AG04449 (cell line): Measurements from ENCODE around the gene SF3A2.
A peak's percentile ranks its signal among the peaks of the same experiment; 100 is the strongest.

ENCODE experiments used
- CTCF ChIA-PET: fragments of 350-600 bp; formaldehyde crosslinking; extraction: SDS; loops from one replicate; lab custom pipeline; 2021; ENCODE audit warnings: antibody characterized with exemption; lab: Yijun Ruan, JAX
- POLR2A ChIA-PET: fragments of 400-600, 350-600 bp; formaldehyde crosslinking; extraction: SDS; loops from one replicate; lab custom pipeline; 2020; ENCODE audit warnings: antibody characterized with exemption, inconsistent platforms; lab: Yijun Ruan, JAX
- DNase-seq: peaks from one replicate; pipeline ENCODE4 v3.0.0-alpha.2; 2010; ENCODE audit warnings: low read depth, low spot score
- H3K4me3 ChIP-seq: 2 replicates; pipeline ENCODE4 v1.5.1; 2011; ENCODE audit warnings: low read depth, mild to moderate bottlenecking, control low read depth, low read length
- CTCF ChIP-seq: IDR thresholded peaks from one replicate; pipeline ENCODE4 v1.5.1; 2011; ENCODE audit warnings: mild to moderate bottlenecking, moderate library complexity, low read length, control low read depth, inconsistent platforms; ENCODE audit not compliant: insufficient read depth; ENCODE audit errors: missing control alignments

SF3A2 gene, protein sequence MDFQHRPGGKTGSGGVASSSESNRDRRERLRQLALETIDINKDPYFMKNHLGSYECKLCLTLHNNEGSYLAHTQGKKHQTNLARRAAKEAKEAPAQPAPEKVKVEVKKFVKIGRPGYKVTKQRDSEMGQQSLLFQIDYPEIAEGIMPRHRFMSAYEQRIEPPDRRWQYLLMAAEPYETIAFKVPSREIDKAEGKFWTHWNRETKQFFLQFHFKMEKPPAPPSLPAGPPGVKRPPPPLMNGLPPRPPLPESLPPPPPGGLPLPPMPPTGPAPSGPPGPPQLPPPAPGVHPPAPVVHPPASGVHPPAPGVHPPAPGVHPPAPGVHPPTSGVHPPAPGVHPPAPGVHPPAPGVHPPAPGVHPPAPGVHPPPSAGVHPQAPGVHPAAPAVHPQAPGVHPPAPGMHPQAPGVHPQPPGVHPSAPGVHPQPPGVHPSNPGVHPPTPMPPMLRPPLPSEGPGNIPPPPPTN

GRCh38 chr19:2236314-2237050 lies at the start of gene SF3A2, which contains the start of gene PLEKHJ1:
Gene SF3A2 (plus strand): TSS chr19:2236824. CDS start chr19:2243419, 6,595 bp downstream.
Gene PLEKHJ1 (minus strand): TSS chr19:2236329. CDS start chr19:2236248, 81 bp downstream.
- CTCF ChIA-PET: interaction anchor here (0.6 to 3.2 kb wide), 35 partner anchors 8 to 375 kb away, joined by 3 to 24 read pairs (median 4); partner anchors contain the start of gene LSM7
- DNase-seq: peak; percentile 70
- peak; percentile 99 for TF ChIP-seq CTCF
- H3K4me3 ChIP-seq: peak within 1 kb of the TSS; percentile 83
- POLR2A ChIA-PET: interaction anchor here (0.6 to 0.9 kb wide), 3 partner anchors 15 to 95 kb away, joined by 3 read pairs; no protein-coding TSS in a partner anchor

DNA sequence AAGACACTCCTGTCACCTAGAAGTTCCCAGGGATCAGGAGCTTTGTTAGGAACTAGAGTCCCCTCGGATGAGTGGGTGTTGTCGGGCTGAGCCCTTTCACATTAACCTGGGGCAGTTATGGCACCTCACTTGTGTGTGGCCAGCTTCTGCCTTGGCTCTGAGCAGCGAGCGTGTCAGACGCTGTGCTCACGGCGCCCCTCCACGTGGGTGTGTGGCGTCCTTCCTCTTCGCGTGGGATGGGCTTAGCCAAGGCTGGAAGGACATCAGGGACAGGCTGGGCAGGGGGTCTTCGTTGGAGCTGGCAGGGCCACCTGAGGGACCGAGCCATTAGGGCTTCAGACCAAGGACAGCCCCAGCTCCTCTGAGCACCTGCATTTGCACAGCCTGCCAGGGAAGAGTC lies 49.5 kb upstream of the SF3A2 start:
- H3K4me3 ChIP-seq: no peak overlapping the region
- CTCF ChIA-PET: interaction anchor here (1.5 to 1.8 kb wide), 2 partner anchors 22 to 26 kb away, joined by 3 to 8 read pairs; no protein-coding TSS in a partner anchor
- DNase-seq: no peak
- POLR2A ChIA-PET: interaction anchor here (0.6 to 1.5 kb wide), 2 partner anchors 23 to 152 kb away, joined by 6 read pairs; partner anchors contain the start of gene DOT1L
- no peak for TF ChIP-seq CTCF

DNA sequence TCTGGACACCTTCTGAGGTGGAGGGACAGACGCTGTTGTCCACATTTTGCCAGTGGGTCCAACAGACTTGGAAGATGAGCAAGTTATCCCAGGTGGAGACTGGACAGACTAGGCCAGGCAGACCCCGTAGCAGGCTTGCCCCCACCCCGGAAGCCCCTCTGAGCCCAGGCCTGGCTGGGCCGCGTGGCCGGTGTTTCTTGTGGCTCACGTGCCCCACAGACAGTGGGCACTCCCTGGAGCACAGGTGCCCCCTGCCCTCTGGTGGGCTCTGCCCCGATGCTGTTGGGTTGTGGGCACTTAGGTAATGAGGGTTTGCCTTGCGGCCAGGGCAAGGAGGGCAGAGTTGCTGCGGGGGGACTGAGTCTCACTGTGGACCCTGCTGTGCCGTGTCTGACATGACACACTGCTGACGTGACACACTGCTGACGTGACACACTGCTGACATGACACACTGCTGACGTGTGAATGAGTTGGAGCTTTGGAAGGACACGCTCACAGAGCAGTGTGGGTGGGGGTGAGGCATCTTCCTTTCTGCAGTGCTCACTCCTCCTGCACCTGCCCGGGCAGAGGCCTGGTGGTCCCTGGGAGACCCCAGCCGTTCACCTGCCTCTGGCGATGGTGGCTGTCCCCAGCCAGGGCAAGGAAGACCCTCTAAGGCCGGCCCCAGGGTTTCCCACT lies 47.8 kb upstream of the SF3A2 start:
- TF ChIP-seq CTCF: no peak
- ChIA-PET CTCF (no interaction called here), POLR2A (no interaction called here)
- no peak for DNase-seq
- H3K4me3 ChIP-seq: no peak overlapping the region

- ChIA-PET CTCF (interaction anchor here (1.0 kb wide), 1 partner anchor 46 kb away, joined by 3 read pairs; the partner anchor contains the start of gene PLEKHJ1), POLR2A (no interaction called here)
- no peak for DNase-seq
- no peak overlapping the region for H3K4me3 ChIP-seq
- TF ChIP-seq CTCF: no peak
Measured at GRCh38 chr19:2189880-2190279, 46.7 kb upstream of the SF3A2 start.

DNA sequence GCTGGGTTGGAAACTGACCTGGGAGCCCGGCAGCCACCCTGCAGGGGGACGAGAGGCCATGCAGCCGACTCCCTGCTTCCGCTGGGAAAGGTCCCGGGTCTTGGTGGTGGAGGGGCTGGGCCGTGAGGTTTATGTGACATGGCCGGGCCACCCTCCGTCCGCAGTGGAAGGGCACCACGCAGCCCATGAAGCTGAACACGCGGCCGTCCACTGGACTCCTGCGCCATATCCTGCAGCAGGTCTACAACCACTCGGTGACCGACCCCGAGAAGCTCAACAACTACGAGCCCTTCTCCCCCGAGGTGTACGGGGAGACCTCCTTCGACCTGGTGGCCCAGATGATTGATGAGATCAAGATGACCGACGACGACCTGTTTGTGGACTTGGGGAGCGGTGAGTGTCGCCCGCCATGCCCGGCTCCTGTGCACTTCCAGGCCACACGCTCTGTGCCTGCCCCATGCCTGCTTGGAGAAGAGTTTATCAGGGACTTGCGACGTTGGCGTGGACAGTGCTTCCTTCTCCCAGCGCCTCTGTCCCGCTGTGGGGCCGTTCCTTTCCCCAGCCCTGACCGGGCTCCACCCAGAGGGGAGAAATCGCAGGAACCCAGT lies 45.7 kb upstream of the SF3A2 start:
- ChIA-PET POLR2A (no interaction called here), CTCF (no interaction called here)
- no peak overlapping the region for H3K4me3 ChIP-seq
- DNase-seq: no peak
- TF ChIP-seq CTCF: no peak
